Endothelial cell of umbilical vein (primary cell): ENCODE results near the gene ZFYVE16.

Experiments
- CTCF ChIP-seq, 2 donors: IDR thresholded peaks; 1 replicate in 1 of 2; 2 replicates in 1 of 2; pipeline ENCODE4 v1.5.1; 2011; ENCODE audit warnings: low read length in 2 of 2, mild to moderate bottlenecking in 2 of 2, moderate library complexity in 2 of 2, control low read depth in 1 of 2, inconsistent platforms in 1 of 2, low read depth in 1 of 2; ENCODE audit not compliant: insufficient read depth in 1 of 2; ENCODE audit errors: extremely low read depth in 1 of 2
- POLR2A ChIP-seq: IDR thresholded peaks from 2 replicates; pipeline ENCODE4 v1.6.1; 2012; ENCODE audit warnings: low read depth, mild to moderate bottlenecking, control low read depth, low read length
- POLR2AphosphoS5 ChIP-seq: IDR thresholded peaks from 2 replicates; pipeline ENCODE4 v1.6.1; 2012; ENCODE audit warnings: low read depth, mild to moderate bottlenecking, control low read depth, low read length, moderate library complexity; ENCODE audit not compliant: insufficient read depth

GRCh38 chr5:80474929-80475328 is 67.1 kb downstream of the ZFYVE16 start:
- TF ChIP-seq POLR2A (no peak), CTCF (IDR thresholded peaks at IDR 0.05; ENCODE audit: extremely low read depth in 1 of 2, insufficient read depth in 1 of 2, low read depth in 1 of 2, low read length in 2 of 2) (no peak), POLR2AphosphoS5 (no peak)
